D721Med (cell line): Measurements from ENCODE around the gene SEMA3C.

Experiments used
- DNase-seq: peaks from one replicate; pipeline ENCODE4 v3.0.0; 2011; ENCODE audit warnings: low spot score; ENCODE audit not compliant: insufficient read length
- FAIRE-seq: peaks from 2 replicates; lab custom pipeline; 2011; peaks lifted over from hg19 to GRCh38; lab: Jason Lieb, UNC
- CTCF ChIP-seq: IDR thresholded peaks from 2 replicates; pipeline ENCODE4 v1.5.1; 2012; ENCODE audit warnings: mild to moderate bottlenecking, control low read depth; ENCODE audit not compliant: insufficient read depth; ENCODE audit errors: missing control alignments

SEMA3C gene

GRCh38 chr7:80856769-80857168, 62.1 kb downstream of the SEMA3C start:
- FAIRE-seq = no peak
- DNase-seq = no peak
- no peak for TF ChIP-seq CTCF

GRCh38 chr7:80851896-80852476, 66.9 kb downstream of the SEMA3C start:
- DNase-seq = no peak
- peak; percentile 16 for FAIRE-seq
- TF ChIP-seq CTCF = no peak

- FAIRE-seq (peak; percentile 89), DNase-seq (no peak)
- TF ChIP-seq CTCF = no peak
Observed at GRCh38 chr7:80848841-80849240, 70.0 kb downstream of the SEMA3C start.

GRCh38 chr7:80847895-80848294, 71.0 kb downstream of the SEMA3C start:
- DNase-seq = no peak
- TF ChIP-seq CTCF = no peak
- peak; percentile 91 for FAIRE-seq

- FAIRE-seq (no peak), DNase-seq (no peak)
- TF ChIP-seq CTCF = no peak
Observed at GRCh38 chr7:80847027-80847426, 71.8 kb downstream of the SEMA3C start.

GRCh38 chr7:80844916-80845315, 73.9 kb downstream of the SEMA3C start:
- TF ChIP-seq CTCF = no peak
- DNase-seq (no peak), FAIRE-seq (no peak)

GRCh38 chr7:80843018-80843677, 75.7 kb downstream of the SEMA3C start:
- DNase-seq (no peak), FAIRE-seq (peak; percentile 74)
- TF ChIP-seq CTCF = no peak
